RWPE1 (cell line): ENCODE results near the gene ELAVL1.

Source experiments
- CTCF ChIA-PET: fragments of 350-600 bp; sonication (Branson Sonifier 250); formaldehyde crosslinking; extraction: SDS; loops from one replicate; lab custom pipeline; 2021; lab: Yijun Ruan, JAX
- POLR2A ChIA-PET: fragments of 400-600 bp; formaldehyde crosslinking; extraction: SDS; loops from one replicate; lab custom pipeline; 2020; ENCODE audit warnings: antibody characterized with exemption; ENCODE audit not compliant: low non-redundant PET; lab: Yijun Ruan, JAX
- DNase-seq: peaks from one replicate; pipeline ENCODE4 v3.0.0; 2012; ENCODE audit warnings: low spot score
- H3K27ac ChIP-seq: fragments of 450-650 bp; 2 replicates; pipeline ENCODE4 v1.5.1; 2017
- CTCF ChIP-seq: fragments of 450-650 bp; conservative IDR thresholded peaks from 2 replicates; pipeline ENCODE4 v1.5.1; 2017; ENCODE audit warnings: low read depth, mild to moderate bottlenecking

Gene ELAVL1

DNA sequence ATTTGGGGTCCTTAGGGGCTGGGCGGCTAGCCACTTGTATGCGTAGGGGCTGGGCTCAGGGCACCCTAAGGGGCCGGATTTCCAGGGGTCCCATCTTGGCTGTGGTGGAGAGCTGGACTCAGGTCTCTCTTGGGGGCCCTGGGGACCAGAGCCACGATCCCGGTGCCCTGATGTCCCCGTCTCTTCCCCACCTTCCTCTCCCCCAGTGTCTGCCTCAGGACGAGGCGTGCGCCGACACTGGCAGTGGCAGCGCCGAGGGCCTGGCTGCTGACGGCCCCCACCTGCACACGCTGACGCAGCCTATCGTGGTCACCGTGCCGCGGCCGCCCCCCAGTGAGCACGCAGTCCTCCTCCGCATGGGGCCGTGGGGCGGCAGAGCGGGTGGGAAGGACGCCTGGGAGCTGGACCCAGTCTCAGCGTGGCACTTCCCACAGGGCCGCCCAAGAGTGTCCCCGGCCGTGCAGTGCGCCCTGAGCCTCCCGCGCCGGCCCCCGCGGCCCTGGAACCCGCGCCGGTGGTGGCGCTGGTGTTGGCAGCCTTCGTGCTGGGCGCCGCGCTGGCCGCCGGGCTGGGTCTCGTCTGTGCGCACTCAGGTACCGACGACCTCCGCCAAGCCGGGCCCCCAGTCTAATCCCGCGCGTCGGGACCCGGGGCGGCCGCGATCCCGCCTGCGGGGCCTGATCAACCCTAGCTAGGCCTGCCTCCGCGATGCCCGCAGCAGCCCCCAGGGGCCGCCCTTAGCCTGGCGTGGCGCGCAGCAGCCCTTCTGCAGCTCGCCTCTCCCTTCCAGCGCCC is 88.0 kb downstream of the ELAVL1 start:
- peak; percentile 82 for TF ChIP-seq CTCF
- ChIA-PET CTCF (interaction anchor here (0.5 kb wide), 1 partner anchor 11 kb away, joined by 9 read pairs; no protein-coding TSS in a partner anchor), POLR2A (no interaction called here)
- DNase-seq: no peak
- H3K27ac ChIP-seq: peak overlapping the region; percentile 70

DNA sequence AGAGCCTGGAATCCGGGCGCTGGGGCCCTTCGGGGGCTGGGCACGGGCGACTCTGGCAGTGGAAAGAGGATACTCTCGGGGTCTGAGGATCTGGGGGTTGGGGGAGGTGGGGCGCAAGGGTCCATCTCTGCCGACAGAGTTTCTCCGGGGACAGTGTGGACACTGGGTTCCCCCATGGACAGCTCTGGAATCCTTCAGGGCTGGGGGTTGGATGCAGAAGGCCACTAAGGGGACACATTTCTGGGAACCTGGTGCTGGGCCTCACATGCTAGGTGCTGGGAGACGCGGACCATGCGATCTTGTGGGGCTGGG is 88.5 kb downstream of the ELAVL1 start:
- ChIA-PET POLR2A (no interaction called here), CTCF (no interaction called here)
- TF ChIP-seq CTCF: no peak
- no peak for DNase-seq
- peak overlapping the region; percentile 70 for H3K27ac ChIP-seq

DNA sequence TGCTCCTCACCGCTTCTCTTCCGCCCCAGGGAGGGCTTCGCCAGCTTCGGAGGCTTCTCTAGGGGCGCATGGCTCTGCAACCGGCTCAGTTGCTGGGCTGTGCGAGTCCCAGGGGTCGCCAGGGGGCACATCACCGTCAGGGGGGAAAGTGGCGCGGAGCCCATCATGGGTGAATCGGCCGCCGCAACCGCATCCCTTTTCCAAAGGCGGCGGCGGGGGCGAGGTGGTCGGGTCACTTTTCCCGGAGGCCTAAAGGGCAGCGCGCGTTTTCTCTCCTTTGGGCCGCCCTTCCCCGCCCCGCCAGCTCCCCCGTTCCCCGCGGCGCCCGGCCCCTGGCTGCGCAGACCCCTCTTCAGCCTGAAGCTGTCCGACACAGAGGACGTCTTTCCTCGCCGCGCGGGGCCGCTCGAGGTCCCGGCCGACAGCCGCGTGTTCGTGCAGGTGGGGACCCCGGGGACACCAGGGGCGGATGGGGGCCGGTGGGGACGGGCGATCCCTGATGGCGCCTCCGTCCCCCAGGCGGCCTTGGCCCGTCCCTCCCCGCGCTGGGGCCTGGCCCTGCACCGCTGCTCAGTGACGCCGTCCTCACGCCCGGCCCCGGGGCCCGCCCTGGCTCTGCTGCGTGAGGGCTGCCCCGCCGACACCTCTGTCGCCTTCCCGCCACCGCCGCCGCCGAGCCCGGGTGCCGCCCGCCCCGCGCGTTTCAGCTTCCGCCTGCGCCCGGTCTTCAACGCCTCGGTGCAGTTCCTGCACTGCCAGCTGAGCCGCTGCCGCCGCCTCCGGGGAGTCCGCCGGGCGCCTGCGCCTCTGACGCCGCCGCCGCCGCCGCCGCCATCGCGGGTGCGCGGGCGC is 89.1 kb downstream of the ELAVL1 start:
- CTCF ChIA-PET: interaction anchor here (0.6 kb wide), 2 partner anchors 38 to 116 kb away, joined by 3 to 5 read pairs; no protein-coding TSS in a partner anchor
- peak overlapping the region; percentile 70 for H3K27ac ChIP-seq
- POLR2A ChIA-PET: interaction anchor here (0.6 kb wide), 2 partner anchors 12 to 13 kb away, joined by 3 to 4 read pairs; partner anchors contain the start of gene MAP2K7
- peak; percentile 12; the same call in 1 of the 2 replicates for TF ChIP-seq CTCF
- no peak for DNase-seq

GRCh38 chr19:7915250-7916102 is 90.0 kb downstream of the ELAVL1 start:
- POLR2A ChIA-PET: interaction anchor here (0.6 kb wide), 2 partner anchors 12 to 13 kb away, joined by 3 to 4 read pairs; partner anchors contain the start of gene MAP2K7
- DNase-seq: no peak
- H3K27ac ChIP-seq: peak overlapping the region; percentile 70; the same call in 1 of the 2 replicates
- TF ChIP-seq CTCF: no peak
- CTCF ChIA-PET: interaction anchor here (0.6 kb wide), 1 partner anchor 37 kb away, joined by 3 read pairs; no protein-coding TSS in a partner anchor

DNA sequence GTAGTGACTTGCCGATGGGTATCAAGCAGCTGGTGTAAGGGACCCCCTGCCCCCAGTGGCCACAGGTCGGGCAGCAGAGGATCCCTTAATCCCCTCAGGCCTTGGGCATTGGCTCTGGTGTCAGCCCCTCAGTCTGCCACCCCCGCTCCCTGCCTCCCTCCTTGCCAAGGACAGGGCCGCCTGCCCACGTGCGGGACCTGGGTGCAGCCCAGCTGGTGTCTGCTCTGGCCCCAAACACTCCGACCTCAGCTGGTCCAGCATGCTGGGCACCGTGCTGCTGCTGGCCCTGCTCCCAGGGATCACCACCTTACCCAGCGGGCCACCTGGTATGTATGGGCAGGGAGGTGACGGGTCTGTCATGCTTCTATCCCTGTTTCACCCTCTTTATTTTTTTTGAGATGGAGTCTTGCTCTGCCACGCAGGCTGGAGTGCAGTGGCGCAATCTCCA is 90.8 kb downstream of the ELAVL1 start, which contains the start of gene TGFBR3L:
TGFBR3L (plus strand) TSS at position 233 of the 448 bp plus-strand sequence.
- peak within 1 kb of the TSS; percentile 24 for H3K27ac ChIP-seq
- TF ChIP-seq CTCF: no peak
- ChIA-PET CTCF (no interaction called here), POLR2A (no interaction called here)
- DNase-seq: no peak
